Vagina (tissue), 2 donors: ENCODE data around the gene GNAQ. TPM values are rescaled to one million over a fixed set of nuclear protein-coding genes. Genes with fewer than 3 reads are reported as not detected.
"Not testable (repeated sequence)": the region's sequence is repeated elsewhere in the genome, so short reads cannot be mapped to it uniquely, and the experiment has no call there.

ENCODE experiments used
- DNase-seq, 2 donors: peaks; one replicate each; pipeline ENCODE4 v3.0.0-alpha.2; 2017; ENCODE audit errors: extremely low spot score in 2 of 2
- H3K27ac ChIP-seq: fragments of 200-600 bp; sonication (generic); one replicate; pipeline ENCODE4 v1.5.1; 2019
- H3K27me3 ChIP-seq: fragments of 200-600 bp; sonication (generic); one replicate; pipeline ENCODE4 v1.5.1; 2019
- H3K36me3 ChIP-seq, 2 donors: fragments of 200-600 bp; sonication (generic); one replicate each; pipeline ENCODE4 v1.5.1; 2017 to 2019
- H3K4me1 ChIP-seq: fragments of 200-600 bp; sonication (generic); one replicate; pipeline ENCODE4 v1.5.1; 2019
- H3K4me3 ChIP-seq, 2 donors: fragments of 200-600 bp; sonication (generic); 1 replicate in 1 of 2; 2 replicates in 1 of 2; pipeline ENCODE4 v1.5.1; 2016 to 2019
- H3K9me3 ChIP-seq: fragments of 200-600 bp; sonication (generic); one replicate; pipeline ENCODE4 v1.5.1; 2019
- CTCF ChIP-seq, 3 experiments: fragments of 450-650 bp in 2 of 3; fragments of 200-600 bp in 1 of 3; sonication (generic) in 1 of 3; IDR thresholded peaks; one replicate each; pipeline ENCODE4 v1.5.1; 2017 to 2019; ENCODE audit warnings: antibody characterized with exemption in 3 of 3, mild to moderate bottlenecking in 2 of 3, moderate library complexity in 2 of 3
- POLR2A ChIP-seq, 2 donors: fragments of 450-650 bp; IDR thresholded peaks; one replicate each; pipeline ENCODE4 v1.6.1; 2017; ENCODE audit warnings: antibody characterized with exemption in 2 of 2, mild to moderate bottlenecking in 2 of 2, moderate library complexity in 2 of 2
- POLR2AphosphoS5 ChIP-seq, 2 donors: sonication (generic); formaldehyde crosslinking; IDR thresholded peaks; one replicate each; pipeline ENCODE4 v1.9.0; 2017; ENCODE audit warnings: antibody characterized with exemption in 2 of 2, mild to moderate bottlenecking in 2 of 2, low read depth in 1 of 2; ENCODE audit not compliant: insufficient read depth in 1 of 2
- intact Hi-C: fragments of 100-400 bp; cut with DNase I; formaldehyde crosslinking; loops from one replicate; pipeline ENCODE4 v1.15.1; 2023
- total RNA-seq: library from RNA; depleted of rRNA; stranded (reverse); fragments of >200 nt; gene quantifications from one replicate; pipeline ENCODE4 v1.2.3, GENCODE V29; 2016

GNAQ gene
- total RNA-seq, 1 donor from 2014 or later = 31.9 TPM

GRCh38 chr9:77719321-77719720 is 312.3 kb downstream of the GNAQ start:
- Histone ChIP-seq H3K4me3 (no peak overlapping the region), H3K36me3 (no peaks in the 10 kb centered on the region), H3K27me3 (no peaks in the 10 kb centered on the region), H3K27ac (peak overlapping the region; percentile 42), H3K9me3 (no peaks in the 10 kb centered on the region), H3K4me1 (peaks cover 22% of the 10 kb centered on the region)
- TF ChIP-seq POLR2A (IDR thresholded peaks at IDR 0.05) (no peak), CTCF (IDR thresholded peaks at IDR 0.05) (no peak), POLR2AphosphoS5 (IDR thresholded peaks at IDR 0.05; ENCODE audit: insufficient read depth in 1 of 2, low read depth in 1 of 2) (no peak)
- no peak for DNase-seq
- intact Hi-C loops = no loop called here

GRCh38 chr9:77718298-77718640 is 313.3 kb downstream of the GNAQ start:
- DNase-seq, H3K4me3 ChIP-seq, H3K9me3 ChIP-seq, intact Hi-C loops, H3K36me3 ChIP-seq, H3K27me3 ChIP-seq: not testable (repeated sequence)
- H3K27ac ChIP-seq = peak overlapping the region; percentile 21
- peaks cover 28% of the 10 kb centered on the region for H3K4me1 ChIP-seq

- TF ChIP-seq POLR2AphosphoS5 (IDR thresholded peaks at IDR 0.05; ENCODE audit: insufficient read depth in 1 of 2, low read depth in 1 of 2) = peak in 1 of 2 donors; percentile 20
- peak overlapping the region; percentile 21 for H3K27ac ChIP-seq
Measured at GRCh38 chr9:77717608-77718297, 313.9 kb downstream of the GNAQ start.

GRCh38 chr9:77714077-77714549 is 317.5 kb downstream of the GNAQ start:
- H3K4me3 ChIP-seq = no peak overlapping the region
- TF ChIP-seq POLR2A (IDR thresholded peaks at IDR 0.05) = no peak
- no peaks in the 10 kb centered on the region for H3K36me3 ChIP-seq
- H3K9me3 ChIP-seq = no peaks in the 10 kb centered on the region
- H3K4me1 ChIP-seq = peaks cover 21% of the 10 kb centered on the region
- no peaks in the 10 kb centered on the region for H3K27me3 ChIP-seq
- no peak for DNase-seq
- intact Hi-C loops = no loop called here
- H3K27ac ChIP-seq = no peak overlapping the region

More at GRCh38 chr9:77717608-77718297, 313.9 kb downstream of the GNAQ start:
- H3K36me3 ChIP-seq, intact Hi-C loops, DNase-seq, H3K4me3 ChIP-seq, H3K9me3 ChIP-seq, H3K27me3 ChIP-seq: not testable (repeated sequence)
- H3K4me1 ChIP-seq = peaks cover 28% of the 10 kb centered on the region

GRCh38 chr9:77712533-77713130 is 319.0 kb downstream of the GNAQ start:
- no peak for DNase-seq
- Histone ChIP-seq H3K36me3 (no peaks in the 10 kb centered on the region), H3K27me3 (no peaks in the 10 kb centered on the region), H3K27ac (no peak overlapping the region), H3K4me1 (peaks cover 13% of the 10 kb centered on the region), H3K4me3 (no peak overlapping the region), H3K9me3 (no peaks in the 10 kb centered on the region)
- no peak for TF ChIP-seq CTCF (IDR thresholded peaks at IDR 0.05)
- TF ChIP-seq POLR2A (IDR thresholded peaks at IDR 0.05) = no peak
- no peak for TF ChIP-seq POLR2AphosphoS5 (IDR thresholded peaks at IDR 0.05; ENCODE audit: insufficient read depth in 1 of 2, low read depth in 1 of 2)
- intact Hi-C loops = no loop called here

- TF ChIP-seq POLR2AphosphoS5 (IDR thresholded peaks at IDR 0.05; ENCODE audit: insufficient read depth in 1 of 2, low read depth in 1 of 2) = no peak
- no peak for TF ChIP-seq CTCF (IDR thresholded peaks at IDR 0.05)
- TF ChIP-seq POLR2A (IDR thresholded peaks at IDR 0.05) = no peak
- intact Hi-C loops = no loop called here
- no peaks in the 10 kb centered on the region for H3K36me3 ChIP-seq
Measured at GRCh38 chr9:77710965-77711648, 320.5 kb downstream of the GNAQ start.

More at GRCh38 chr9:77710965-77711648, 320.5 kb downstream of the GNAQ start:
- peaks cover 13% of the 10 kb centered on the region for H3K4me1 ChIP-seq
- no peak overlapping the region for H3K4me3 ChIP-seq
- no peak for DNase-seq
- no peaks in the 10 kb centered on the region for H3K27me3 ChIP-seq
- no peak overlapping the region for H3K27ac ChIP-seq
- no peaks in the 10 kb centered on the region for H3K9me3 ChIP-seq
